Endothelial cell of umbilical vein (primary cell): ENCODE results near the gene ZBTB40. TPM values are rescaled to one million over a fixed set of nuclear protein-coding genes. Genes with fewer than 3 reads are reported as not detected.

Experiments
- BruUV-seq: library from RNA; stranded (reverse); fragments of 400-500 nt; replicated peaks from 2 replicates; lab custom pipeline; 2021; lab: Mats Ljungman, UMichigan
- CTCF ChIA-PET: fragments of 300-600, 350-600 bp; sonication (Branson Sonifier 250); formaldehyde crosslinking; loops from one replicate; lab custom pipeline; 2021; ENCODE audit warnings: antibody characterized with exemption, inconsistent platforms; lab: Charles Lee
- POLR2A ChIA-PET: fragments of 300-600, 350-600 bp; sonication (Branson Sonifier 250); formaldehyde crosslinking; loops from one replicate; lab custom pipeline; 2021; ENCODE audit warnings: antibody characterized with exemption, inconsistent platforms; lab: Charles Lee
- DNase-seq: peaks from one replicate; pipeline ENCODE4 v3.0.0-alpha.2; 2011; ENCODE audit warnings: low read depth, low spot score
- FAIRE-seq: peaks from 2 replicates; lab custom pipeline; 2011; peaks lifted over from hg19 to GRCh38; lab: Jason Lieb, UNC
- H2AFZ ChIP-seq: 2 replicates; pipeline ENCODE4 v1.6.0; 2012; ENCODE audit warnings: low read depth, low read length, control low read depth, inconsistent platforms
- H3K27ac ChIP-seq: 2 replicates; pipeline ENCODE4 v1.5.1; 2011; ENCODE audit warnings: low read depth, mild to moderate bottlenecking, control low read depth, low read length, moderate library complexity; ENCODE audit not compliant: insufficient read depth
- H3K27me3 ChIP-seq, 2 experiments: 2 replicates each; pipeline versions ENCODE4 v1.6.0 to v1.6.1; 2011; ENCODE audit warnings: low read length in 2 of 2, mixed read lengths in 1 of 2; ENCODE audit not compliant: control insufficient read depth in 2 of 2, insufficient read depth in 2 of 2
- H3K36me3 ChIP-seq, 2 experiments: 2 replicates in 1 of 2; 3 replicates in 1 of 2; pipeline ENCODE4 v1.5.1; 2011; ENCODE audit warnings: low read length in 2 of 2, mild to moderate bottlenecking in 1 of 2, moderate library complexity in 1 of 2; ENCODE audit not compliant: control insufficient read depth in 2 of 2, insufficient read depth in 2 of 2; ENCODE audit errors: extremely low read depth in 1 of 2
- H3K4me1 ChIP-seq: 3 replicates; pipeline ENCODE4 v1.5.1; 2011; ENCODE audit warnings: mild to moderate bottlenecking, low read length; ENCODE audit not compliant: control insufficient read depth, insufficient read depth; ENCODE audit errors: extremely low read depth
- H3K4me2 ChIP-seq: 2 replicates; pipeline ENCODE4 v1.6.1; 2011; ENCODE audit warnings: low read length, control low read depth, mixed read lengths; ENCODE audit not compliant: insufficient read depth
- H3K4me3 ChIP-seq, 3 experiments: fragments of 200-600 bp in 1 of 3; sonication (generic), shearing (Covaris generic) in 1 of 3; replicated peaks in 1 of 3; 2 replicates each; pipeline ENCODE4 v1.5.1; 2011 to 2016; ENCODE audit warnings: control low read depth in 3 of 3, low read length in 3 of 3, mild to moderate bottlenecking in 2 of 3, inconsistent platforms in 1 of 3, low read depth in 1 of 3, moderate library complexity in 1 of 3; ENCODE audit not compliant: insufficient read depth in 1 of 3
- H3K79me2 ChIP-seq: 2 replicates; pipeline ENCODE4 v1.6.0; 2012; ENCODE audit warnings: low read length, inconsistent platforms; ENCODE audit not compliant: control insufficient read depth, insufficient read depth
- H3K9ac ChIP-seq: replicated peaks from 2 replicates; pipeline ENCODE3; 2011; ENCODE audit warnings: low read length, control low read depth; ENCODE audit not compliant: insufficient read depth; ENCODE audit errors: extremely low read depth
- H3K9me1 ChIP-seq: replicated peaks from 3 replicates; pipeline ENCODE4 v1.6.0; 2011; ENCODE audit warnings: mild to moderate bottlenecking, low read length; ENCODE audit not compliant: control insufficient read depth, insufficient read depth; ENCODE audit errors: extremely low read depth
- H3K9me3 ChIP-seq: replicated peaks from 2 replicates; pipeline ENCODE4 v1.5.1; 2012; ENCODE audit warnings: low read length, inconsistent platforms; ENCODE audit not compliant: control insufficient read depth, insufficient read depth
- H4K20me1 ChIP-seq: replicated peaks from 2 replicates; pipeline ENCODE3; 2011; ENCODE audit warnings: mild to moderate bottlenecking, low read length; ENCODE audit not compliant: control insufficient read depth, insufficient read depth; ENCODE audit errors: extremely low read depth
- CTCF ChIP-seq, 2 donors: IDR thresholded peaks; 1 replicate in 1 of 2; 2 replicates in 1 of 2; pipeline ENCODE4 v1.5.1; 2011; ENCODE audit warnings: low read length in 2 of 2, mild to moderate bottlenecking in 2 of 2, moderate library complexity in 2 of 2, control low read depth in 1 of 2, inconsistent platforms in 1 of 2, low read depth in 1 of 2; ENCODE audit not compliant: insufficient read depth in 1 of 2; ENCODE audit errors: extremely low read depth in 1 of 2
- EZH2 ChIP-seq: IDR thresholded peaks from 2 replicates; pipeline ENCODE4 v1.6.1; 2012; ENCODE audit warnings: borderline replicate concordance, low read depth, mild to moderate bottlenecking, moderate library complexity, low read length, inconsistent platforms; ENCODE audit not compliant: severe bottlenecking
- FOS ChIP-seq: IDR thresholded peaks from 2 replicates; pipeline ENCODE4 v1.6.1; 2011; ENCODE audit warnings: mild to moderate bottlenecking, low read length, moderate library complexity, borderline replicate concordance; ENCODE audit not compliant: insufficient read depth
- GATA2 ChIP-seq: IDR thresholded peaks from 2 replicates; pipeline ENCODE4 v1.7.0; 2011; ENCODE audit warnings: low read depth, mild to moderate bottlenecking, moderate library complexity, mixed read lengths, low read length; ENCODE audit not compliant: insufficient read length, insufficient read depth
- JUN ChIP-seq: IDR thresholded peaks from 2 replicates; pipeline ENCODE4 v1.6.1; 2011; ENCODE audit warnings: borderline replicate concordance, low read depth; ENCODE audit not compliant: insufficient read length, insufficient read depth
- MAX ChIP-seq: IDR thresholded peaks from 2 replicates; pipeline ENCODE4 v1.6.1; 2011; ENCODE audit not compliant: insufficient read depth, insufficient read length
- MYC ChIP-seq: IDR thresholded peaks from one replicate; pipeline ENCODE4 v1.6.1; 2011; ENCODE audit warnings: mild to moderate bottlenecking, low read depth, low read length
- POLR2A ChIP-seq: IDR thresholded peaks from 2 replicates; pipeline ENCODE4 v1.6.1; 2012; ENCODE audit warnings: low read depth, mild to moderate bottlenecking, control low read depth, low read length
- POLR2AphosphoS5 ChIP-seq: IDR thresholded peaks from 2 replicates; pipeline ENCODE4 v1.6.1; 2012; ENCODE audit warnings: low read depth, mild to moderate bottlenecking, control low read depth, low read length, moderate library complexity; ENCODE audit not compliant: insufficient read depth
- dilution Hi-C: fragments of 300-500 bp; cut with MboI; formaldehyde crosslinking; loops from one replicate; pipeline ENCODE4 v1.15.0; 2019; ENCODE audit warnings: low sequenced_read_pairs; ENCODE audit not compliant: extremely low pct_ligation_motif_present
- intact Hi-C: fragments of 100-400 bp; cut with micrococcal nuclease; formaldehyde crosslinking; loops from one replicate; pipeline ENCODE4 v1.10.0; 2022
- polyA plus RNA-seq, 4 experiments: library from polyadenylated mRNA; depleted of rRNA in 3 of 4; stranded (reverse) in 3 of 4; unstranded in 1 of 4; fragments of >200 nt; gene quantifications; 2 replicates each; pipeline versions ENCODE4 v1.2.1 to v1.2.3, GENCODE V29; 2011 to 2012; ENCODE audit warnings: missing spikeins in 1 of 4
- total RNA-seq: library from RNA; stranded (reverse); gene quantifications from 2 replicates; pipeline ENCODE4 v1.2.3, GENCODE V29; 2021

The ZBTB40 gene
- total and polyA plus RNA-seq, 2 donors (not counting 3 experiments of a cell fraction or from before 2014, with no cell fraction given) = 12.3 to 21.3 TPM

DNA sequence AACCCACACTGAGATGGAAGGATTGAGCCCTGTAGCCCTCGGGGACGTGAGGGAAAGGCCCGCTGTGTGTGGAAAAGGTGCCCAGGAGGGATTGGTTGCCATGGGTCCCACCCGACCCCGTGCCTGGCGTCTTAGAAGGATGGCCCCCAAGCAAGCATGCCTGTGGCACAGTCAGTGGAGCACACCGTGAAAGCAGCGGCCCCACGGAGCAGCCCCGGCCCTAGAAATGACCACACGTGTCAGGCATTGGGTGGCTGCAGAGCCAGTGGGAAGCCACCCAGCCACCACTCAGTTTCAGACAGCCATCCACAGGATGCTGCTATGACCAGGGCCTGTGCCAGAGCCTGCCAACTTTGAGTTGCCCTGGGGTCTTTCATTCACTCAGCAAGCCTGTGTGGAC is 98.4 kb downstream of the ZBTB40 start:
- FAIRE-seq (no peak), DNase-seq (no peak)

More for the DNA sequence above, 98.4 kb downstream of the ZBTB40 start:
- H3K9ac ChIP-seq = no peak overlapping the region
- H3K4me3 ChIP-seq = no peak overlapping the region
- ChIA-PET POLR2A (no interaction called here), CTCF (no interaction called here)
- no peaks in the 10 kb centered on the region for H3K4me1 ChIP-seq
- intact Hi-C loops = no loop called here
- H3K79me2 ChIP-seq = no peaks in the 10 kb centered on the region
- TF ChIP-seq CTCF (IDR thresholded peaks at IDR 0.05; ENCODE audit: extremely low read depth in 1 of 2, insufficient read depth in 1 of 2, low read depth in 1 of 2, low read length in 2 of 2) = no peak
- TF ChIP-seq MAX = no peak
- no peak for TF ChIP-seq POLR2A
- TF ChIP-seq MYC = no peak
- no peak for TF ChIP-seq GATA2
- TF ChIP-seq FOS = no peak
- no peak for TF ChIP-seq POLR2AphosphoS5
- TF ChIP-seq EZH2 = no peak
- TF ChIP-seq JUN = no peak
- H4K20me1 ChIP-seq = no peaks in the 10 kb centered on the region
- H3K4me2 ChIP-seq = no peak overlapping the region
- dilution Hi-C loops = no loop called here
- no peak overlapping the region for H2AFZ ChIP-seq
- no peaks in the 10 kb centered on the region for H3K36me3 ChIP-seq
- no peaks in the 10 kb centered on the region for H3K9me1 ChIP-seq
- H3K27ac ChIP-seq = no peak overlapping the region
- BruUV-seq = no TSS peak
- H3K9me3 ChIP-seq = no peaks in the 10 kb centered on the region
- peaks cover 16 to 21% of the 10 kb centered on the region in 2 experiments for H3K27me3 ChIP-seq
